Uterus (tissue), 4 donors: ENCODE measurements around the gene B4GALNT3. TPM values are rescaled to one million over a fixed set of nuclear protein-coding genes. Genes with fewer than 3 reads are reported as not detected.

Experiments
- DNase-seq, 2 donors: peaks; one replicate each; pipeline ENCODE4 v3.0.0-alpha.2; 2019 to 2020
- H3K27ac ChIP-seq, 2 donors: fragments of 200-600 bp; sonication (generic); 1 replicate in 1 of 2; 2 replicates in 1 of 2; pipeline ENCODE4 v1.5.1; 2016 to 2018
- H3K27me3 ChIP-seq, 2 donors: fragments of 200-600 bp; sonication (generic); one replicate each; pipeline ENCODE4 v1.5.1; 2018 to 2019; ENCODE audit warnings: control low read depth in 1 of 2
- H3K36me3 ChIP-seq, 2 donors: fragments of 200-600 bp; sonication (generic); one replicate each; pipeline ENCODE4 v1.5.1; 2019; ENCODE audit warnings: control low read depth in 1 of 2
- H3K4me1 ChIP-seq, 2 donors: fragments of 200-600 bp; sonication (generic); one replicate each; pipeline ENCODE4 v1.5.1; 2018 to 2019; ENCODE audit warnings: control low read depth in 1 of 2
- H3K4me3 ChIP-seq, 2 donors: fragments of 200-600 bp; sonication (generic); 1 replicate in 1 of 2; 2 replicates in 1 of 2; pipeline ENCODE4 v1.5.1; 2018 to 2019; ENCODE audit warnings: mild to moderate bottlenecking in 1 of 2
- H3K9me3 ChIP-seq, 2 donors: fragments of 200-600 bp; sonication (generic); one replicate each; pipeline ENCODE4 v1.5.1; 2019; ENCODE audit warnings: control low read depth in 1 of 2
- CTCF ChIP-seq, 4 experiments: fragments of 200-600 bp in 2 of 4; fragments of 450-650 bp in 2 of 4; sonication (generic) in 2 of 4; IDR thresholded peaks; one replicate each; pipeline ENCODE4 v1.5.1; 2016 to 2019; ENCODE audit warnings: antibody characterized with exemption in 4 of 4, mild to moderate bottlenecking in 2 of 4, moderate library complexity in 1 of 4
- POLR2A ChIP-seq, 2 donors: fragments of 450-650 bp; IDR thresholded peaks; one replicate each; pipeline ENCODE4 v1.6.1; 2016; ENCODE audit warnings: antibody characterized with exemption in 2 of 2, mild to moderate bottlenecking in 1 of 2, moderate library complexity in 1 of 2
- intact Hi-C: fragments of 100-400 bp; cut with DNase I; formaldehyde crosslinking; loops from one replicate; pipeline ENCODE4 v1.15.1; 2023; ENCODE audit warnings: low total_unique reads
- total RNA-seq, 4 donors: library from RNA; depleted of rRNA in 3 of 4; stranded (reverse); fragments of >200 nt in 3 of 4; gene quantifications; one replicate each; pipeline versions ENCODE4 v1.1.0 to v1.2.4, GENCODE V29; 2014 to 2023
- donor health status: DM: yes; HTN: yes; CAD: no.

The B4GALNT3 gene
- total RNA-seq, 4 donors from 2014 or later, result 2.2 to 29.2 (median 3.1) TPM

GRCh38 chr12:542395-543113 lies 82.8 kb downstream of the B4GALNT3 start:
- Histone ChIP-seq H3K27me3 (no peaks in the 10 kb centered on the region), H3K27ac (no peak overlapping the region), H3K4me3 (no peak overlapping the region), H3K4me1 (no peaks in the 10 kb centered on the region), H3K36me3 (no peaks in the 10 kb centered on the region), H3K9me3 (no peaks in the 10 kb centered on the region)
- no peak for DNase-seq
- TF ChIP-seq CTCF (IDR thresholded peaks at IDR 0.05), result no peak
- TF ChIP-seq POLR2A (IDR thresholded peaks at IDR 0.05), result no peak
- intact Hi-C loops, result no loop called here

GRCh38 chr12:543114-543451 lies 83.3 kb downstream of the B4GALNT3 start:
- DNase-seq, result no peak
- Histone ChIP-seq H3K4me3 (no peak overlapping the region), H3K27ac (no peak overlapping the region), H3K9me3 (no peaks in the 10 kb centered on the region), H3K4me1 (no peaks in the 10 kb centered on the region), H3K27me3 (no peaks in the 10 kb centered on the region), H3K36me3 (no peaks in the 10 kb centered on the region)
- TF ChIP-seq POLR2A (IDR thresholded peaks at IDR 0.05) (no peak), CTCF (IDR thresholded peaks at IDR 0.05) (no peak)
- intact Hi-C loops, result no loop called here

- no peaks in the 10 kb centered on the region for H3K9me3 ChIP-seq
- intact Hi-C loops, result no loop called here
- DNase-seq, result no peak
- H3K27me3 ChIP-seq, result no peaks in the 10 kb centered on the region
- no peaks in the 10 kb centered on the region for H3K36me3 ChIP-seq
- no peak overlapping the region for H3K4me3 ChIP-seq
- H3K4me1 ChIP-seq, result no peaks in the 10 kb centered on the region
- TF ChIP-seq POLR2A (IDR thresholded peaks at IDR 0.05) (no peak), CTCF (IDR thresholded peaks at IDR 0.05) (no peak)
- no peak overlapping the region for H3K27ac ChIP-seq
Observed at GRCh38 chr12:544142-544541, 84.4 kb downstream of the B4GALNT3 start.

- intact Hi-C loops, result loop anchor here (5.0 kb wide), 1 partner anchor 103 kb away; no protein-coding TSS in a partner anchor
- Histone ChIP-seq H3K27me3 (no peaks in the 10 kb centered on the region), H3K9me3 (no peaks in the 10 kb centered on the region), H3K4me1 (no peaks in the 10 kb centered on the region), H3K27ac (no peak overlapping the region), H3K36me3 (no peaks in the 10 kb centered on the region), H3K4me3 (no peak overlapping the region)
- DNase-seq, result no peak
- TF ChIP-seq POLR2A (IDR thresholded peaks at IDR 0.05) (no peak), CTCF (IDR thresholded peaks at IDR 0.05) (no peak)
Observed at GRCh38 chr12:544941-545635, 85.3 kb downstream of the B4GALNT3 start.

GRCh38 chr12:545835-546234 lies 86.1 kb downstream of the B4GALNT3 start:
- H3K4me1 ChIP-seq, result no peaks in the 10 kb centered on the region
- no peaks in the 10 kb centered on the region for H3K9me3 ChIP-seq
- H3K4me3 ChIP-seq, result no peak overlapping the region
- no peaks in the 10 kb centered on the region for H3K27me3 ChIP-seq
- no peak for DNase-seq
- no peaks in the 10 kb centered on the region for H3K36me3 ChIP-seq
- intact Hi-C loops, result loop anchor here (5.0 kb wide), 1 partner anchor 104 kb away; no protein-coding TSS in a partner anchor
- no peak for TF ChIP-seq CTCF (IDR thresholded peaks at IDR 0.05)
- TF ChIP-seq POLR2A (IDR thresholded peaks at IDR 0.05), result no peak
- H3K27ac ChIP-seq, result no peak overlapping the region
